ENCODE measurements around the gene ZNHIT2.

DNA sequence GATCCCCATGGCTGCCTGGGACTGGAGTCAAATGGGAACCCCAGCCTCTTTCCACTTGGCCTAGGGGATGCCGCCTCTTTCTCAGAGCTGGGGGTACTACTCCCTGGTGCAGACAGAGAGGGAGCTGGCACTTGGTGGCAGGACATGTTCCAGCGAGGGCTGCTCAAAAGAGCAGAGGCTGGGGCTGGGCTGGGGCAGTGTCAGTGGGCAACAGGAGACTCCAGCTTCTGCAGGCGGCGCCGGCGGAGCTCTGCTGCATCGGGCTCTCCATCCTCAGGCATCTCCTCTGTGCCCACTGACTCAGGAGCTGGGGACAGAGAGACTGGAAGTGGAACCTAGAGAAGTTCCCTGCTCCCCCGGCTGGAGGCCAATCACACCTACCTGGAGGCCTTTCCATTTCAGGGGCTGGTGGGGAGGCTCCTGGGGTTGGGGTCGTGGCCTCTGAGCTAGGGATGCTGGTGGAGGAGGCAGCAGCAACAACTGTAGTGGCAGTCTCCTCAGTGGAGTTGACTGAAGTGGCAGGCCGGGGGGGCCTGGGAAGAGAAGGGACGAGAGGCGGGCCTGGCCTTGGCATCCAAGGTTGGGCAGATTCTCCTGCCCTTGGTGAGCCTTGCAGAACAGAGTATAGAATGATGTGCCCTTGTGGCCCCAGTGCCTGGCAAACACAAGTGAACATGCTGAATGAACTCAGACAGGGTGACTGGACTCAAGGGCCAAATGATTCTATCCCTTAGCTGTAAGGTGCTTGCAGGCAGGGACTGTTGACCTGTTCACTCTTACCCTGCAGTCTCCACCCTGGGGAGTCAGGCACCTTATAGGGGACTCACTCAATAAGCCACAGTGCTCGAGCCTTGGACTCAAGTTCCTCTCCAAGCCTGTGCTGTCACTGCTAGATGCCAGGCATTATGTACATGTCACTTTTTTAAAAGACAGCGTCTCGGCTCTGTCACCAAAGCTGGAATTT lies 11.0 kb upstream of the ZNHIT2 start:
- no peak for TF ChIP-seq FOXM1 (IDR thresholded peaks at IDR 0.05; ENCODE audit: borderline replicate concordance)
- TF ChIP-seq FOXA1 (IDR thresholded peaks at IDR 0.05) = no peak
- no peak for TF ChIP-seq SUZ12 (IDR thresholded peaks at IDR 0.05)
- no peak for TF ChIP-seq ARNT (IDR thresholded peaks at IDR 0.05)
- TF ChIP-seq ZNF384 (IDR thresholded peaks at IDR 0.05) = no peak
- no peak for TF ChIP-seq SP1 (IDR thresholded peaks at IDR 0.05)
- TF ChIP-seq NFRKB (IDR thresholded peaks at IDR 0.05) = no peak
- no peak for TF ChIP-seq L3MBTL2 (conservative IDR thresholded peaks at IDR 0.05)
- TF ChIP-seq BHLHE40 (IDR thresholded peaks at IDR 0.05; ENCODE audit: borderline replicate concordance) = no peak
- TF ChIP-seq ELF4 (IDR thresholded peaks at IDR 0.05) = no peak
- no peak for TF ChIP-seq LEF1 (IDR thresholded peaks at IDR 0.05; ENCODE audit: borderline replicate concordance)
- no peak for TF ChIP-seq CTBP1 (IDR thresholded peaks at IDR 0.05; ENCODE audit: borderline replicate concordance)

All from HEK293T (cell line).